Lower leg skin (tissue), 3 donors: Measurements from ENCODE around the gene PRMT7.

Experiments
- CTCF ChIP-seq, 3 donors: fragments of 450-650 bp; IDR thresholded peaks; one replicate each; pipeline ENCODE4 v1.5.1; 2016; ENCODE audit warnings: antibody characterized with exemption in 3 of 3, mild to moderate bottlenecking in 3 of 3, moderate library complexity in 2 of 3
- POLR2A ChIP-seq, 2 donors: fragments of 450-650 bp; IDR thresholded peaks; one replicate each; pipeline ENCODE4 v1.6.1; 2016 to 2017; ENCODE audit warnings: antibody characterized with exemption in 2 of 2, mild to moderate bottlenecking in 1 of 2, moderate library complexity in 1 of 2

- TF ChIP-seq CTCF (IDR thresholded peaks at IDR 0.05) (no peak), POLR2A (IDR thresholded peaks at IDR 0.05) (no peak)
Measured at GRCh38 chr16:68287276-68288251, 23.3 kb upstream of the PRMT7 start.
